Dendritic cell treated with granulocyte-macrophage colony-stimulating factor and Interleukin-4, amounts not matched to agents 40 ng/mL and 50 ng/mL, for 4 days (primary cell): Measurements from ENCODE around the gene SAPCD1.
A peak's percentile ranks its signal among the peaks of the same experiment; 100 is the strongest.

Source experiments
- H3K27ac Mint-ChIP-seq: one replicate; pipeline ENCODE4 v1.8.0; 2022; ENCODE audit warnings: mild to moderate bottlenecking, mixed read lengths
- H3K27me3 Mint-ChIP-seq: one replicate; pipeline ENCODE4 v1.8.0; 2022; ENCODE audit warnings: mild to moderate bottlenecking, mixed read lengths
- H3K36me3 Mint-ChIP-seq: one replicate; pipeline ENCODE4 v1.8.0; 2022; ENCODE audit warnings: low read depth, mixed read lengths
- H3K4me1 Mint-ChIP-seq: one replicate; pipeline ENCODE4 v1.8.0; 2022; ENCODE audit warnings: low read depth, mixed read lengths
- H3K4me3 Mint-ChIP-seq: one replicate; pipeline ENCODE4 v1.8.0; 2022; ENCODE audit warnings: mild to moderate bottlenecking, moderate library complexity, mixed read lengths
- H3K9me3 Mint-ChIP-seq: one replicate; pipeline ENCODE4 v1.8.0; 2022; ENCODE audit warnings: mixed read lengths
- intact Hi-C: fragments of 100-400 bp; cut with micrococcal nuclease; formaldehyde crosslinking; loops from one replicate; pipeline ENCODE4 v1.15.0; 2022

SAPCD1 gene

GRCh38 chr6:31771992-31772358 lies 9.5 kb downstream of the SAPCD1 start:
- H3K4me1 Mint-ChIP-seq = peaks cover 60% of the 10 kb centered on the region
- no peaks in the 10 kb centered on the region for H3K9me3 Mint-ChIP-seq
- no peak overlapping the region for H3K27ac Mint-ChIP-seq
- H3K36me3 Mint-ChIP-seq = no peaks in the 10 kb centered on the region
- intact Hi-C loops = loop anchor here (1.0 kb wide), 1 partner anchor 58 kb away; no protein-coding TSS in a partner anchor
- H3K27me3 Mint-ChIP-seq = peaks cover 4% of the 10 kb centered on the region
- no peak overlapping the region for H3K4me3 Mint-ChIP-seq

- H3K27me3 Mint-ChIP-seq = peaks cover 4% of the 10 kb centered on the region
- no peaks in the 10 kb centered on the region for H3K9me3 Mint-ChIP-seq
- H3K4me3 Mint-ChIP-seq = no peak overlapping the region
- intact Hi-C loops = no loop called here
- H3K27ac Mint-ChIP-seq = peak overlapping the region; percentile 29
- peaks cover 45% of the 10 kb centered on the region for H3K4me1 Mint-ChIP-seq
- peaks cover 23% of the 10 kb centered on the region for H3K36me3 Mint-ChIP-seq
Observed at GRCh38 chr6:31775184-31775583, 12.7 kb downstream of the SAPCD1 start.

GRCh38 chr6:31775633-31776484 lies 13.4 kb downstream of the SAPCD1 start:
- Mint-ChIP-seq H3K9me3 (no peaks in the 10 kb centered on the region), H3K27ac (peak overlapping the region; percentile 50), H3K4me3 (peak overlapping the region; percentile 0), H3K36me3 (peaks cover 30% of the 10 kb centered on the region), H3K4me1 (peaks cover 45% of the 10 kb centered on the region), H3K27me3 (peaks cover 4% of the 10 kb centered on the region)
- intact Hi-C loops = no loop called here

- Mint-ChIP-seq H3K4me1 (peaks cover 45% of the 10 kb centered on the region), H3K36me3 (peaks cover 37% of the 10 kb centered on the region), H3K27ac (peak overlapping the region; percentile 50), H3K4me3 (peak overlapping the region; percentile 0), H3K27me3 (peaks cover 4% of the 10 kb centered on the region), H3K9me3 (no peaks in the 10 kb centered on the region)
- intact Hi-C loops = no loop called here
Observed at GRCh38 chr6:31776485-31776988, 14.1 kb downstream of the SAPCD1 start.

GRCh38 chr6:31776989-31777666 lies 14.7 kb downstream of the SAPCD1 start, which contains the start of gene VWA7:
Gene VWA7 (minus strand): TSS chr6:31777328. CDS start chr6:31776779, 549 bp downstream.
- peak within 1 kb of the TSS; percentile 50 for H3K27ac Mint-ChIP-seq
- peak within 1 kb of the TSS; percentile 0 for H3K4me3 Mint-ChIP-seq
- H3K9me3 Mint-ChIP-seq = no peaks in the 10 kb centered on the region
- intact Hi-C loops = no loop called here
- peaks cover 42% of the 10 kb centered on the region for H3K36me3 Mint-ChIP-seq
- H3K27me3 Mint-ChIP-seq = peaks cover 4% of the 10 kb centered on the region
- peaks cover 45% of the 10 kb centered on the region for H3K4me1 Mint-ChIP-seq

GRCh38 chr6:31777667-31778050 lies 15.2 kb downstream of the SAPCD1 start:
- intact Hi-C loops = no loop called here

GRCh38 chr6:31778193-31778592 lies 15.7 kb downstream of the SAPCD1 start:
- Mint-ChIP-seq H3K4me1 (peaks cover 38% of the 10 kb centered on the region), H3K4me3 (no peak overlapping the region), H3K36me3 (peaks cover 53% of the 10 kb centered on the region), H3K27me3 (peaks cover 4% of the 10 kb centered on the region), H3K27ac (no peak overlapping the region), H3K9me3 (no peaks in the 10 kb centered on the region)
- intact Hi-C loops = no loop called here

More at GRCh38 chr6:31777667-31778050, 15.2 kb downstream of the SAPCD1 start:
- Mint-ChIP-seq H3K27ac (peak overlapping the region; percentile 50), H3K4me1 (peaks cover 43% of the 10 kb centered on the region), H3K4me3 (no peak overlapping the region), H3K27me3 (peaks cover 4% of the 10 kb centered on the region), H3K36me3 (peaks cover 48% of the 10 kb centered on the region), H3K9me3 (no peaks in the 10 kb centered on the region)

GRCh38 chr6:31778999-31779885 lies 16.8 kb downstream of the SAPCD1 start:
- Mint-ChIP-seq H3K9me3 (no peaks in the 10 kb centered on the region), H3K4me1 (peaks cover 37% of the 10 kb centered on the region), H3K36me3 (peaks cover 63% of the 10 kb centered on the region), H3K27me3 (peaks cover 4% of the 10 kb centered on the region), H3K27ac (no peak overlapping the region), H3K4me3 (no peak overlapping the region)
- intact Hi-C loops = no loop called here

- Mint-ChIP-seq H3K36me3 (peaks cover 69% of the 10 kb centered on the region), H3K4me3 (no peak overlapping the region), H3K27me3 (peaks cover 4% of the 10 kb centered on the region), H3K4me1 (peaks cover 37% of the 10 kb centered on the region), H3K9me3 (no peaks in the 10 kb centered on the region), H3K27ac (no peak overlapping the region)
- intact Hi-C loops = no loop called here
Observed at GRCh38 chr6:31779908-31780307, 17.5 kb downstream of the SAPCD1 start.

- Mint-ChIP-seq H3K4me1 (peaks cover 29% of the 10 kb centered on the region), H3K36me3 (peaks cover 77% of the 10 kb centered on the region), H3K27ac (no peak overlapping the region), H3K27me3 (peaks cover 4% of the 10 kb centered on the region), H3K9me3 (no peaks in the 10 kb centered on the region), H3K4me3 (no peak overlapping the region)
- intact Hi-C loops = no loop called here
Observed at GRCh38 chr6:31780507-31781243, 18.2 kb downstream of the SAPCD1 start.

GRCh38 chr6:31781244-31782125 lies 19.0 kb downstream of the SAPCD1 start:
- Mint-ChIP-seq H3K9me3 (no peaks in the 10 kb centered on the region), H3K4me3 (no peak overlapping the region), H3K4me1 (peaks cover 21% of the 10 kb centered on the region), H3K36me3 (peaks cover 85% of the 10 kb centered on the region), H3K27ac (no peak overlapping the region), H3K27me3 (peaks cover 1% of the 10 kb centered on the region)
- intact Hi-C loops = no loop called here

GRCh38 chr6:31782126-31782855 lies 19.8 kb downstream of the SAPCD1 start:
- intact Hi-C loops = no loop called here
- Mint-ChIP-seq H3K36me3 (peaks cover 93% of the 10 kb centered on the region), H3K27ac (no peak overlapping the region)

More at GRCh38 chr6:31782126-31782855, 19.8 kb downstream of the SAPCD1 start:
- no peaks in the 10 kb centered on the region for H3K27me3 Mint-ChIP-seq
- H3K4me3 Mint-ChIP-seq = no peak overlapping the region
- H3K4me1 Mint-ChIP-seq = peaks cover 13% of the 10 kb centered on the region
- no peaks in the 10 kb centered on the region for H3K9me3 Mint-ChIP-seq
